Heart left ventricle (tissue), 13 donors: ENCODE data around the gene ZNF326.

Experiments
- POLR2A ChIP-seq, 2 donors: fragments of 450-650 bp; IDR thresholded peaks; one replicate each; pipeline ENCODE4 v1.6.1; 2017; ENCODE audit warnings: antibody characterized with exemption in 2 of 2, mild to moderate bottlenecking in 2 of 2, moderate library complexity in 2 of 2
- TF ChIP-seq, protein P1 (sequence below), 12 donors: fragments of 200-600 bp; sonication (generic) in 4 of 12; IDR thresholded peaks; one replicate each; pipeline versions ENCODE4 v1.5.0 to v1.8.0; 2018 to 2022; ENCODE audit warnings: antibody characterized with exemption in 12 of 12, mild to moderate bottlenecking in 5 of 12
- donor health status: ischemic (EF 13 %, LVEDD 7.1; RV severe dilation, severe dysfunction).
- donor health status: DM: no; HTN: yes; CAD: no.
- donor health status: DM: no; HTN: no; CAD: no.
- donor health status: ischemic (EF 25% LVEDD 6.9; RV normal size, moderate dysfunction).
- donor health status: ischemic (EF 25% LVEDD 5.7; RV mildly dilated, moderate dysfunction).
- donor health status: ischemic (EF 35%, LVEDD 5.7; RV mildly dilated, moderate dysfunction).
- donor health status: nonischemic (EF 11% LVEDD 7.7; RV severe dilation, severe dysfunction).
- donor health status: DM: yes; HTN: yes; CAD: no.
- donor health status: PGD.
- donor health status: ischemic (EF 29% LVEDD 5.4; RV normal size, mild dysfunction).
- donor health status: nonischemic (EF 23%, LVEDD 6.1; RV moderate dilation, normal function).

- TF ChIP-seq, protein P1, sequence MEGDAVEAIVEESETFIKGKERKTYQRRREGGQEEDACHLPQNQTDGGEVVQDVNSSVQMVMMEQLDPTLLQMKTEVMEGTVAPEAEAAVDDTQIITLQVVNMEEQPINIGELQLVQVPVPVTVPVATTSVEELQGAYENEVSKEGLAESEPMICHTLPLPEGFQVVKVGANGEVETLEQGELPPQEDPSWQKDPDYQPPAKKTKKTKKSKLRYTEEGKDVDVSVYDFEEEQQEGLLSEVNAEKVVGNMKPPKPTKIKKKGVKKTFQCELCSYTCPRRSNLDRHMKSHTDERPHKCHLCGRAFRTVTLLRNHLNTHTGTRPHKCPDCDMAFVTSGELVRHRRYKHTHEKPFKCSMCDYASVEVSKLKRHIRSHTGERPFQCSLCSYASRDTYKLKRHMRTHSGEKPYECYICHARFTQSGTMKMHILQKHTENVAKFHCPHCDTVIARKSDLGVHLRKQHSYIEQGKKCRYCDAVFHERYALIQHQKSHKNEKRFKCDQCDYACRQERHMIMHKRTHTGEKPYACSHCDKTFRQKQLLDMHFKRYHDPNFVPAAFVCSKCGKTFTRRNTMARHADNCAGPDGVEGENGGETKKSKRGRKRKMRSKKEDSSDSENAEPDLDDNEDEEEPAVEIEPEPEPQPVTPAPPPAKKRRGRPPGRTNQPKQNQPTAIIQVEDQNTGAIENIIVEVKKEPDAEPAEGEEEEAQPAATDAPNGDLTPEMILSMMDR (IDR thresholded peaks at IDR 0.05): no peak
- no peak for TF ChIP-seq POLR2A (IDR thresholded peaks at IDR 0.05)
Measured at GRCh38 chr1:89950703-89951102, 44.2 kb upstream of the ZNF326 start.
